K562 (cell line): ENCODE measurements around the gene BRME1. TPM values are rescaled to one million over a fixed set of nuclear protein-coding genes. Genes with fewer than 3 reads are reported as not detected.
A peak's percentile ranks its signal among the peaks of the same experiment; 100 is the strongest.

Source experiments
- ATAC-seq: fragments of 200-7000 bp; cut with Tn5 transposase; 3 replicates; pipeline ENCODE4 v1.9.1; 2020; ENCODE audit warnings: moderate library complexity
- BruUV-seq: library from RNA; stranded (reverse); fragments of 400-500 nt; replicated peaks from 2 replicates; lab custom pipeline; 2021; lab: Mats Ljungman, UMichigan
- CTCF ChIA-PET: fragments of 300-600 bp; formaldehyde crosslinking; extraction: SDS; loops from one replicate; lab custom pipeline; 2021; ENCODE audit warnings: low intra/inter-chr PET ratio; lab: Yijun Ruan, JAX
- POLR2A ChIA-PET: fragments of 300-600, 350-650 bp; sonication (Branson Sonifier 250); formaldehyde crosslinking; extraction: SDS; loops from one replicate; lab custom pipeline; 2021; ENCODE audit warnings: antibody characterized with exemption, inconsistent platforms; lab: Yijun Ruan, JAX
- DNase-seq, 4 experiments: peaks; one replicate each; pipeline versions ENCODE4 v3.0.0 to v3.0.0-alpha.2; 2011 to 2018; ENCODE audit warnings: low spot score in 3 of 4, mixed read lengths in 3 of 4; ENCODE audit errors: extremely low read depth in 1 of 4
- FAIRE-seq: peaks from 2 replicates; lab custom pipeline; 2011; peaks lifted over from hg19 to GRCh38; lab: Jason Lieb, UNC
- H2AFZ ChIP-seq: 2 replicates; pipeline ENCODE4 v1.6.0; 2011; ENCODE audit warnings: low read depth, low read length, control low read depth, inconsistent platforms
- H3K27ac ChIP-seq: fragments of 200-600 bp; 3 replicates; pipeline ENCODE4 v1.8.0; 2011; ENCODE audit warnings: low read depth, mild to moderate bottlenecking, control low read depth, inconsistent platforms, low read length, moderate library complexity, mixed read lengths; ENCODE audit errors: extremely low read depth
- H3K27me3 ChIP-seq, 2 experiments: fragments of 300-600 bp in 1 of 2; 2 replicates in 1 of 2; 3 replicates in 1 of 2; pipeline versions ENCODE4 v1.6.0 to v1.8.0; 2011; ENCODE audit warnings: inconsistent platforms in 2 of 2, low read length in 2 of 2, mild to moderate bottlenecking in 1 of 2, mixed read lengths in 1 of 2, moderate library complexity in 1 of 2; ENCODE audit not compliant: control insufficient read depth in 2 of 2, insufficient read depth in 2 of 2
- H3K36me3 ChIP-seq: fragments of 300-600 bp; 3 replicates; pipeline ENCODE4 v1.8.0; 2011; ENCODE audit warnings: mild to moderate bottlenecking, low read length, inconsistent platforms; ENCODE audit not compliant: control insufficient read depth, insufficient read depth
- H3K4me1 ChIP-seq, 2 experiments: fragments of 200-600 bp in 1 of 2; replicated peaks in 1 of 2; 2 replicates in 1 of 2; 3 replicates in 1 of 2; pipeline versions ENCODE4 v1.5.1 to v1.8.0; 2011; ENCODE audit warnings: inconsistent platforms in 2 of 2, low read length in 2 of 2, mild to moderate bottlenecking in 1 of 2, mixed read lengths in 1 of 2, moderate library complexity in 1 of 2; ENCODE audit not compliant: control insufficient read depth in 2 of 2, insufficient read depth in 2 of 2
- H3K4me2 ChIP-seq: 2 replicates; pipeline ENCODE4 v1.6.1; 2011; ENCODE audit warnings: low read length, control low read depth, inconsistent platforms, mixed read lengths; ENCODE audit not compliant: insufficient read depth
- H3K4me3 ChIP-seq: fragments of 200-600 bp; sonication (generic), shearing (Covaris generic); 2 replicates; pipeline ENCODE4 v1.5.1; 2016; ENCODE audit warnings: control low read depth, inconsistent platforms
- H3K79me2 ChIP-seq: fragments of 200-600 bp; 3 replicates; pipeline ENCODE4 v1.8.0; 2011; ENCODE audit warnings: low read length, inconsistent platforms; ENCODE audit not compliant: control insufficient read depth, insufficient read depth
- H3K9ac ChIP-seq, 2 experiments: 2 replicates each; pipeline versions ENCODE4 v1.6.0 to v1.6.1; 2011; ENCODE audit warnings: low read depth in 2 of 2, low read length in 2 of 2, control low read depth in 1 of 2, inconsistent platforms in 1 of 2, mild to moderate bottlenecking in 1 of 2, mixed read lengths in 1 of 2; ENCODE audit not compliant: insufficient read depth in 1 of 2
- H3K9me1 ChIP-seq: one replicate; pipeline ENCODE4 v1.6.0; 2011; ENCODE audit warnings: inconsistent platforms, mild to moderate bottlenecking, low read length, moderate library complexity; ENCODE audit not compliant: control insufficient read depth, insufficient read depth
- H3K9me3 ChIP-seq: replicated peaks from 2 replicates; pipeline ENCODE4 v1.5.1; 2011; ENCODE audit warnings: low read depth, low read length, inconsistent platforms; ENCODE audit not compliant: control insufficient read depth, insufficient read depth
- H4K20me1 ChIP-seq: replicated peaks from 2 replicates; pipeline ENCODE4 v1.6.1; 2011; ENCODE audit warnings: low read length, inconsistent platforms, mixed read lengths; ENCODE audit not compliant: control insufficient read depth, insufficient read depth
- ARID2 ChIP-seq: fragments of 450-650 bp; IDR thresholded peaks from 2 replicates; pipeline ENCODE4 v1.6.1; 2017; ENCODE audit warnings: antibody characterized with exemption, mild to moderate bottlenecking
- ASH1L ChIP-seq: fragments of 450-650 bp; IDR thresholded peaks from 2 replicates; pipeline ENCODE4 v1.6.1; 2018; ENCODE audit warnings: borderline replicate concordance, mild to moderate bottlenecking, low read depth; ENCODE audit not compliant: partially characterized antibody
- EHMT2 ChIP-seq: fragments of 450-650 bp; IDR thresholded peaks from 2 replicates; pipeline ENCODE4 v1.6.1; 2018; ENCODE audit warnings: antibody characterized with exemption
- ERF ChIP-seq: fragments of 450-650 bp; formaldehyde crosslinking; IDR thresholded peaks from 2 replicates; pipeline ENCODE4 v1.4.0; 2020; ENCODE audit warnings: mild to moderate bottlenecking, mixed read lengths
- ETV1 ChIP-seq: fragments of 450-650 bp; conservative IDR thresholded peaks from 2 replicates; pipeline ENCODE4 v1.6.1; 2016; ENCODE audit warnings: missing genetic modification characterization, control low read depth, low read depth, missing compliant biosample characterization
- HNRNPLL ChIP-seq: fragments of 200-400 bp; formaldehyde crosslinking; IDR thresholded peaks from 2 replicates; pipeline ENCODE4 v1.6.1; 2017; ENCODE audit warnings: low read length, low read depth, mild to moderate bottlenecking; ENCODE audit not compliant: poor library complexity, severe bottlenecking
- KHSRP ChIP-seq: fragments of 450-650 bp; IDR thresholded peaks from 2 replicates; pipeline ENCODE4 v1.6.1; 2017
- MEF2D ChIP-seq: conservative IDR thresholded peaks from 2 replicates; pipeline ENCODE4 v1.6.1; 2016; ENCODE audit warnings: low read depth, missing genetic modification characterization, missing compliant biosample characterization
- MIER1 ChIP-seq: fragments of 450-650 bp; IDR thresholded peaks from 2 replicates; pipeline ENCODE4 v1.6.1; 2016; ENCODE audit warnings: antibody characterized with exemption, mild to moderate bottlenecking, low read depth
- NCOA1 ChIP-seq: fragments of 450-650 bp; IDR thresholded peaks from 2 replicates; pipeline ENCODE4 v1.6.1; 2016; ENCODE audit warnings: low read depth
- NONO ChIP-seq, 2 experiments: fragments of 200-400 bp in 1 of 2; fragments of 450-650 bp in 1 of 2; formaldehyde crosslinking in 1 of 2; IDR thresholded peaks; 2 replicates each; pipeline ENCODE4 v1.6.1; 2017; ENCODE audit warnings: low read depth in 2 of 2, mild to moderate bottlenecking in 2 of 2, moderate library complexity in 2 of 2, low read length in 1 of 2
- PHB ChIP-seq: fragments of 250-450 bp; sonication (Bioruptor Pico); IDR thresholded peaks from 2 replicates; pipeline ENCODE4 v1.5.0; 2021
- PML ChIP-seq: IDR thresholded peaks from 2 replicates; pipeline ENCODE4 v1.6.1; 2012; ENCODE audit warnings: low read length, inconsistent platforms
- POLR2B ChIP-seq: fragments of 450-650 bp; IDR thresholded peaks from 2 replicates; pipeline ENCODE4 v1.6.1; 2018; ENCODE audit warnings: low read depth; ENCODE audit not compliant: partially characterized antibody
- POLR3A ChIP-seq: IDR thresholded peaks from 2 replicates; pipeline ENCODE4 v1.6.1; 2011; ENCODE audit warnings: borderline replicate concordance, mild to moderate bottlenecking, moderate library complexity; ENCODE audit not compliant: insufficient read length, insufficient read depth; ENCODE audit errors: extremely low read depth
- PRPF4 ChIP-seq: fragments of 200-400 bp; formaldehyde crosslinking; IDR thresholded peaks from one replicate; pipeline ENCODE4 v1.6.1; 2017; ENCODE audit warnings: low read length, low read depth, mild to moderate bottlenecking; ENCODE audit not compliant: insufficient read depth, poor library complexity, severe bottlenecking
- SMARCA5 ChIP-seq: fragments of 450-650 bp; IDR thresholded peaks from 2 replicates; pipeline ENCODE4 v1.6.1; 2016
- SOX6 ChIP-seq: fragments of 450-650 bp; IDR thresholded peaks from 2 replicates; pipeline ENCODE4 v1.6.1; 2014; ENCODE audit warnings: mild to moderate bottlenecking
- TCF3 ChIP-seq: sonication (generic); formaldehyde crosslinking; IDR thresholded peaks from 2 replicates; pipeline ENCODE4 v1.4.0; 2020; ENCODE audit warnings: mild to moderate bottlenecking, missing genetic modification reagents
- THRAP3 ChIP-seq: fragments of 450-650 bp; IDR thresholded peaks from 2 replicates; pipeline ENCODE4 v1.6.1; 2016; ENCODE audit warnings: mild to moderate bottlenecking, inconsistent platforms, borderline replicate concordance
- TRIM24 ChIP-seq, 2 experiments: fragments of 450-650 bp; IDR thresholded peaks; 2 replicates each; pipeline ENCODE4 v1.6.1; 2016
- ZNF133 ChIP-seq: fragments of 250-450 bp; sonication (Bioruptor Pico); IDR thresholded peaks from 2 replicates; pipeline ENCODE4 v1.4.0; 2020; ENCODE audit warnings: mild to moderate bottlenecking
- WGBS: fragments of 100-300 bp; shearing (Covaris generic); methylation state at CpG from one replicate; pipeline ENCODE4 v1.1.6; 2016; ENCODE audit warnings: low coverage, mixed read lengths; ENCODE audit not compliant: insufficient coverage; ENCODE audit errors: missing lambda C conversion rate; 5-methylcytosine and 5-hydroxymethylcytosine counted together
- in situ Hi-C: fragments of 300-500 bp; cut with MboI; formaldehyde crosslinking; loops from 4 replicates; pipeline ENCODE4 v1.15.0; 2018; ENCODE audit warnings: inconsistent platforms, mixed read lengths
- intact Hi-C: fragments of 100-400 bp; cut with micrococcal nuclease; formaldehyde crosslinking; loops from 2 replicates; pipeline ENCODE4 v1.14.2; 2022
- polyA plus RNA-seq, 8 experiments: library from polyadenylated mRNA; depleted of rRNA in 4 of 8; stranded (reverse) in 5 of 8; unstranded in 3 of 8; fragments of >200 nt; fragmentation: Nextera tagmentation in 2 of 8; fragmentation: Illumina TruSeq in 1 of 8; extraction: Ambion mirVana in 2 of 8; extraction: Trizol in 1 of 8; gene quantifications; 2 replicates each; pipeline versions ENCODE4 v1.2.1 to v1.2.3, GENCODE V29; 2011 to 2014; ENCODE audit warnings: inconsistent platforms in 1 of 8, missing spikeins in 1 of 8
- total RNA-seq, 7 experiments: library from RNA; depleted of rRNA in 6 of 7; stranded (reverse); fragments of >200 nt in 6 of 7; fragmentation: Illumina TruSeq in 2 of 7; extraction: Trizol in 2 of 7; gene quantifications; 2 replicates each; pipeline versions ENCODE4 v1.2.1 to v1.2.3, GENCODE V29; 2011 to 2021; ENCODE audit warnings: low replicate concordance in 1 of 7
- TF ChIP-seq, protein P1 (sequence below): fragments of 450-650 bp; IDR thresholded peaks from 2 replicates; pipeline ENCODE4 v1.6.1; 2016; ENCODE audit warnings: mild to moderate bottlenecking

The BRME1 gene
- total and polyA plus RNA-seq, 9 of the 15 experiments (the other 6 are each of a cell fraction or from before 2014, with no cell fraction given) = 0.75 to 6.1 (median 3.6) TPM

DNA sequence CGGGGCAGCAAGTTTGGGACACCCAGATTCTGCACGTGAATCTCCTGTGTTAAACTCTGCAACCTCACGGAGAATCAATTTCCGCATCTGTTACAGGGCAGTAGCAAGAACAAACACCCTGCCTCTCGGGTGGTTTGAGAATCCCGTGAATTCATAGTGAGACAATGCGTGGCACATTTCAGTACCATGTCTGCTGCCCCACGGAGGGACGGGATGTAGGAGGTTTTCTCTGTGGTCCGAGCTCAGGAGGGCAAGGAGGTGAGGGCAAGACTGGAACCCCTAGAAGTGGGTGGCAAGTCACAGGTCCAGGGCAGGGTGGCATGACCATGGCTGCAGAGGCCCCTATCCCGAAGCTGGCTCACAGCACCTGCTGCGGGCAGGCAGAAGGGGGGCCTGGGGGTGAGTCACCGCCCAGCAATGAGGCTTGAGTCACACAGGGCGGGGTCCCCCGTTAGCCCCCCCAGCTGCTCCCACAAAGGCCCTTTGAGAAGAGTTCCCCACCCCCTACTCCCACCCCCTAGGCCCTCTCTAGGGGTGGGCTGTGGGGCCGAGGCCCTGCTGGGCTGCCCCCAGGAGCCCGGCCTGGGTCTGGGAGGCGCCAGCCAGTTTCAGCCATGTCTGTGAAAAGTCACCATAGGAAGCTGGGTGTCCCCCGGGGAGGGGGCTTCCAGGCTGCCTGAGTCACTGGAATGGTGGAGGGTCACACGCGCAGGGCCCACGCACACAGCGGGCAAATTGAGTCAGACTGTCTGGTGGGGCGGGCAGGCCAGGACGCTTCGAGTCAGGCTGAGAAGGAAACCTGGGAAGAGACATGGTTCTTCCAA is 54.8 kb downstream of the BRME1 start:
- peak overlapping the region; percentile 81 for H2AFZ ChIP-seq
- H3K4me1 ChIP-seq = peaks cover 39 to 70% of the 10 kb centered on the region in 2 experiments
- no peaks in the 10 kb centered on the region for H3K27me3 ChIP-seq
- BruUV-seq = TSS peak; percentile 86
- peak overlapping the region; percentile 95 for H3K27ac ChIP-seq
- H3K9me3 ChIP-seq = no peaks in the 10 kb centered on the region
- FAIRE-seq (peak; percentile 29), DNase-seq (peak; percentile 70 to 79 (median 78)), ATAC-seq (peak; percentile 30)
- intact Hi-C loops = no loop called here
- in situ Hi-C loops = no loop called here
- WGBS = 37% methylated on average over 24 of the region's 26 CpGs
- H3K9ac ChIP-seq = peak overlapping the region; percentile 83 to 92
- H3K4me2 ChIP-seq = peak overlapping the region; percentile 89
- ChIA-PET POLR2A (interaction anchor here (1.1 to 1.5 kb wide), 3 partner anchors 10 to 35 kb away, joined by 3 to 5 read pairs (median 4); no protein-coding TSS in a partner anchor), CTCF (no interaction called here)
- no peaks in the 10 kb centered on the region for H3K79me2 ChIP-seq
- H3K9me1 ChIP-seq = no peaks in the 10 kb centered on the region
- no peaks in the 10 kb centered on the region for H3K36me3 ChIP-seq
- H3K4me3 ChIP-seq = peak overlapping the region; percentile 41
- no peaks in the 10 kb centered on the region for H4K20me1 ChIP-seq
- TF ChIP-seq ASH1L (no peak), PRPF4 (no peak), PHB (CRISPR knock-in tag) (no peak), HNRNPLL (no peak), ZNF133 (CRISPR knock-in tag) (no peak), TRIM24 (IDR thresholded peaks at IDR 0.05) (peak in 1 of 2 experiments; percentile 61; a peak in 2 of 4 replicates), POLR3A (no peak), NCOA1 (peak; percentile 5; the same call in 1 of the 2 replicates), ETV1 (tag) (no peak), SMARCA5 (no peak), NONO (IDR thresholded peaks at IDR 0.05; ENCODE audit: low read depth in 2 of 2, low read length in 1 of 2) (no peak), KHSRP (no peak), ERF (CRISPR knock-in tag) (no peak), THRAP3 (no peak), POLR2B (no peak), MEF2D (tag) (0 out of 2 replicates have a peak, but pooled peaks have one; percentile 50), SOX6 (no peak), ARID2 (no peak), MIER1 (no peak), TCF3 (no peak; the same call in 1 of the 2 replicates), PML (no peak), EHMT2 (no peak)
- TF ChIP-seq, protein P1, sequence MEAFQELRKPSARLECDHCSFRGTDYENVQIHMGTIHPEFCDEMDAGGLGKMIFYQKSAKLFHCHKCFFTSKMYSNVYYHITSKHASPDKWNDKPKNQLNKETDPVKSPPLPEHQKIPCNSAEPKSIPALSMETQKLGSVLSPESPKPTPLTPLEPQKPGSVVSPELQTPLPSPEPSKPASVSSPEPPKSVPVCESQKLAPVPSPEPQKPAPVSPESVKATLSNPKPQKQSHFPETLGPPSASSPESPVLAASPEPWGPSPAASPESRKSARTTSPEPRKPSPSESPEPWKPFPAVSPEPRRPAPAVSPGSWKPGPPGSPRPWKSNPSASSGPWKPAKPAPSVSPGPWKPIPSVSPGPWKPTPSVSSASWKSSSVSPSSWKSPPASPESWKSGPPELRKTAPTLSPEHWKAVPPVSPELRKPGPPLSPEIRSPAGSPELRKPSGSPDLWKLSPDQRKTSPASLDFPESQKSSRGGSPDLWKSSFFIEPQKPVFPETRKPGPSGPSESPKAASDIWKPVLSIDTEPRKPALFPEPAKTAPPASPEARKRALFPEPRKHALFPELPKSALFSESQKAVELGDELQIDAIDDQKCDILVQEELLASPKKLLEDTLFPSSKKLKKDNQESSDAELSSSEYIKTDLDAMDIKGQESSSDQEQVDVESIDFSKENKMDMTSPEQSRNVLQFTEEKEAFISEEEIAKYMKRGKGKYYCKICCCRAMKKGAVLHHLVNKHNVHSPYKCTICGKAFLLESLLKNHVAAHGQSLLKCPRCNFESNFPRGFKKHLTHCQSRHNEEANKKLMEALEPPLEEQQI = no peak
